MCF 10A (cell line): ENCODE data around the gene ZNF208. TPM values are rescaled to one million over a fixed set of nuclear protein-coding genes. Genes with fewer than 3 reads are reported as not detected.

ENCODE experiments used
- BruUV-seq: library from RNA; stranded (reverse); fragments of 400-500 nt; replicated peaks from 2 replicates; lab custom pipeline; 2021; lab: Mats Ljungman, UMichigan
- CTCF ChIA-PET: fragments of 300-600 bp; sonication (Branson Sonifier 250); formaldehyde crosslinking; extraction: SDS; loops from one replicate; lab custom pipeline; 2021; ENCODE audit warnings: antibody characterized with exemption, inconsistent platforms; lab: Yijun Ruan, JAX
- POLR2A ChIA-PET: fragments of 300-600, 350-650 bp; sonication (Branson Sonifier 250); formaldehyde crosslinking; extraction: SDS; loops from one replicate; lab custom pipeline; 2020; ENCODE audit warnings: antibody characterized with exemption, inconsistent platforms; lab: Yijun Ruan, JAX
- DNase-seq: peaks from one replicate; pipeline ENCODE4 v3.0.0-alpha.2; 2018; ENCODE audit not compliant: unreplicated experiment
- H3K27ac Mint-ChIP-seq: one replicate; pipeline ENCODE4 v1.8.0; 2022; ENCODE audit warnings: mild to moderate bottlenecking, low read depth, mixed read lengths; ENCODE audit not compliant: unreplicated experiment
- H3K27me3 Mint-ChIP-seq: one replicate; pipeline ENCODE4 v1.8.0; 2022; ENCODE audit warnings: mixed read lengths; ENCODE audit not compliant: insufficient read depth, unreplicated experiment
- H3K36me3 Mint-ChIP-seq: one replicate; pipeline ENCODE4 v1.8.0; 2022; ENCODE audit warnings: mild to moderate bottlenecking, moderate library complexity, mixed read lengths; ENCODE audit not compliant: insufficient read depth, unreplicated experiment
- H3K4me1 Mint-ChIP-seq: one replicate; pipeline ENCODE4 v1.8.0; 2022; ENCODE audit warnings: mixed read lengths; ENCODE audit not compliant: insufficient read depth, unreplicated experiment
- H3K4me3 Mint-ChIP-seq: one replicate; pipeline ENCODE4 v1.8.0; 2022; ENCODE audit warnings: mild to moderate bottlenecking, moderate library complexity, mixed read lengths; ENCODE audit not compliant: unreplicated experiment
- H3K9me3 Mint-ChIP-seq: one replicate; pipeline ENCODE4 v1.8.0; 2022; ENCODE audit warnings: mixed read lengths; ENCODE audit not compliant: unreplicated experiment
- intact Hi-C: fragments of 100-400 bp; cut with micrococcal nuclease; formaldehyde crosslinking; loops from 2 replicates; pipeline ENCODE4 v1.14.1; 2022
- total RNA-seq: library from RNA; stranded (reverse); gene quantifications from 2 replicates; pipeline ENCODE4 v1.2.3, GENCODE V29; 2022
- TF ChIP-seq, protein P1 (sequence below): fragments of 200-600 bp; IDR thresholded peaks from one replicate; pipeline ENCODE4 v1.8.0; 2022; ENCODE audit warnings: antibody characterized with exemption, mild to moderate bottlenecking; ENCODE audit not compliant: unreplicated experiment

The ZNF208 gene
- total RNA-seq, 1 experiment from 2014 or later: not detected

DNA sequence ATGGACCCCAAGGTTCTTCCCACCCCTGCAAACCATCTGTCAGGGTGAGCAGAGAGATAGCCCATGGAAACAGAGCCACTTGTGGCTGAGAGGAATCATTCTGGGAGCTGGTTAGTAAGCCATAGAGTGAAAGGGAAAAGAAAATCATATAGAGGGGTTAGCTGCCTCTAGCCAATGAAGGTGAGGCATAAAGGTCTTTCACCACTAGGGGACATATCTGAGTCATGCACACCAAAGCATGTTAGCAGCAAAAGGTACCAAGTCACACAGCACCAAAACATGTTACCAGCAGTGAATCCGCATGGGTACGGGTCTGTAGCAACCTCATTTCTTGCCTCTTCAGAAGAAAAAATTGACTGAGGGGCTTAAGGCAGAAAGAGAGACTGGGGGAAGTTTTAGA, 98.1 kb downstream of the ZNF208 start:
- BruUV-seq: no TSS peak
- CTCF ChIA-PET: no interaction called here

DNA sequence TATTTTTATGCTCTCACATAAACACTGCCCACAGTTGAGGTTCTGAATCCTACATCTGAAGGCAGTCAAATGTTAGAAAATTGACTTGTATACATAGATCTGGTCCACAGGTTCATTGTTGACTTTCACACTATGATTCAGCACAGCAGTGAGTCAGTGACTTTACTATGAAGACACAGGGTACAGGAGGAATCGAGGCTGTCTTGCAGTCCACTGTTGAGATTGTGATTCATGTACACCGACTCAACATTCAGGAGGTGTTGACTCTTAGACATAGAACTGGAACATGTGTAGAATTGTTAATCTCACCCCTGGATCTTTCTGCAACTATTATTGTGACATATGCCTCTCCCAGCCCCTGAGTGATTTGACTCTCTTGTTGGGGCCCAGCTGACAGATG, 100.4 kb downstream of the ZNF208 start:
- Mint-ChIP-seq H3K9me3 (peaks cover 65% of the 10 kb centered on the region), H3K27me3 (no peaks in the 10 kb centered on the region), H3K36me3 (no peaks in the 10 kb centered on the region), H3K27ac (no peak overlapping the region), H3K4me3 (no peak overlapping the region), H3K4me1 (no peaks in the 10 kb centered on the region)
- intact Hi-C loops: no loop called here
- TF ChIP-seq, protein P1, sequence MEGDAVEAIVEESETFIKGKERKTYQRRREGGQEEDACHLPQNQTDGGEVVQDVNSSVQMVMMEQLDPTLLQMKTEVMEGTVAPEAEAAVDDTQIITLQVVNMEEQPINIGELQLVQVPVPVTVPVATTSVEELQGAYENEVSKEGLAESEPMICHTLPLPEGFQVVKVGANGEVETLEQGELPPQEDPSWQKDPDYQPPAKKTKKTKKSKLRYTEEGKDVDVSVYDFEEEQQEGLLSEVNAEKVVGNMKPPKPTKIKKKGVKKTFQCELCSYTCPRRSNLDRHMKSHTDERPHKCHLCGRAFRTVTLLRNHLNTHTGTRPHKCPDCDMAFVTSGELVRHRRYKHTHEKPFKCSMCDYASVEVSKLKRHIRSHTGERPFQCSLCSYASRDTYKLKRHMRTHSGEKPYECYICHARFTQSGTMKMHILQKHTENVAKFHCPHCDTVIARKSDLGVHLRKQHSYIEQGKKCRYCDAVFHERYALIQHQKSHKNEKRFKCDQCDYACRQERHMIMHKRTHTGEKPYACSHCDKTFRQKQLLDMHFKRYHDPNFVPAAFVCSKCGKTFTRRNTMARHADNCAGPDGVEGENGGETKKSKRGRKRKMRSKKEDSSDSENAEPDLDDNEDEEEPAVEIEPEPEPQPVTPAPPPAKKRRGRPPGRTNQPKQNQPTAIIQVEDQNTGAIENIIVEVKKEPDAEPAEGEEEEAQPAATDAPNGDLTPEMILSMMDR: no peak
- POLR2A ChIA-PET: no interaction called here
- BruUV-seq: no TSS peak
- DNase-seq: no peak
- CTCF ChIA-PET: no interaction called here

More for the DNA sequence above, 98.1 kb downstream of the ZNF208 start:
- POLR2A ChIA-PET: no interaction called here
- intact Hi-C loops: no loop called here
- DNase-seq: no peak
- Mint-ChIP-seq H3K9me3 (peaks cover 63% of the 10 kb centered on the region), H3K4me3 (no peak overlapping the region), H3K4me1 (no peaks in the 10 kb centered on the region), H3K36me3 (no peaks in the 10 kb centered on the region), H3K27ac (no peak overlapping the region), H3K27me3 (no peaks in the 10 kb centered on the region)
- TF ChIP-seq, protein P1: no peak

DNA sequence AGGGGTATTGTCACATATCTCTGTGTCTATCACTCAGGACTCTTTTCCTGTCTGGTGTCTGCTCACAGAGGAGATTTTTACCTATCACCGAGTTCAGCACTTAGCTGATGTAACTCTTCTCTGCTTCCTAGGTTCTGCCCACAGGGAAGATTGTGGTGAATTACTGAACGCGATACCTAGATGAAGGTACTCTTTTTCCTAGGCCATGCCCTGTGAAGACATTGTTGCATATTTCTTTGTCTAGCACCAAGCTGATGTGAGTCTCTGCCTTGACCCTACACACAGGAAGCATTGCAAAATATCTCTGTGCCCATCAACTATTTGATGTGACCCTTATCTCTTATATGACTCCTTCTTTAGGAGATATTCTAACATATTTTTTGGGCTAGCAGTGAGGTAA, 102.7 kb downstream of the ZNF208 start:
- CTCF ChIA-PET: no interaction called here
- Mint-ChIP-seq H3K4me3 (no peak overlapping the region), H3K36me3 (no peaks in the 10 kb centered on the region), H3K27ac (no peak overlapping the region), H3K4me1 (no peaks in the 10 kb centered on the region), H3K27me3 (no peaks in the 10 kb centered on the region), H3K9me3 (peaks cover 56% of the 10 kb centered on the region)
- POLR2A ChIA-PET: no interaction called here
- DNase-seq: no peak
- intact Hi-C loops: no loop called here
- no TSS peak for BruUV-seq
- TF ChIP-seq, protein P1: no peak

DNA sequence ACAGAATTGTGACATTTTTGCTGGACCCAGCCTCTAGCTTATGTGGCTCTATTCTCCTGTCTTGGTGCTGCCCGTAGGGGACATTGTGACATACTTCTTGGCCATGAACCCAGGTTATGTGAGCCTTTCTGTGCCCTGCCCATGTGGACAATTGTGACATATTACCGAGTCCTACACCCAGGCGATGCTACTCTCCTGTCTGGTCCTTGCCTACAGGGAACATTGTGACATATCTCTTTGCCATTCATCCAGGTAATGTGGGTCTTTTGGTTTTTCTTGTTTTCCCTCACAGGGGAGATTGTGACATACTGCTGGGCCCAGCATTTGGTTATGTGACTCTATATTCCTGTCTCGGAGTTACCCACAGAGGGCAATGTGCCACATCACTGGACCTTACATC, 103.2 kb downstream of the ZNF208 start:
- Mint-ChIP-seq H3K9me3 (peaks cover 51% of the 10 kb centered on the region), H3K27me3 (no peaks in the 10 kb centered on the region), H3K4me3 (no peak overlapping the region), H3K36me3 (no peaks in the 10 kb centered on the region), H3K4me1 (no peaks in the 10 kb centered on the region), H3K27ac (no peak overlapping the region)
- intact Hi-C loops: no loop called here
- TF ChIP-seq, protein P1: no peak
- no peak for DNase-seq
- CTCF ChIA-PET: no interaction called here
- no TSS peak for BruUV-seq
- POLR2A ChIA-PET: no interaction called here
